DMS53 (cell line): Measurements from ENCODE around the gene LAMTOR1.
A peak's percentile ranks its signal among the peaks of the same experiment; 100 is the strongest.

ENCODE experiments used
- DNase-seq: peaks from one replicate; lab custom pipeline; 2025; lab: John Stamatoyannopoulos, UW

The LAMTOR1 gene

DNA sequence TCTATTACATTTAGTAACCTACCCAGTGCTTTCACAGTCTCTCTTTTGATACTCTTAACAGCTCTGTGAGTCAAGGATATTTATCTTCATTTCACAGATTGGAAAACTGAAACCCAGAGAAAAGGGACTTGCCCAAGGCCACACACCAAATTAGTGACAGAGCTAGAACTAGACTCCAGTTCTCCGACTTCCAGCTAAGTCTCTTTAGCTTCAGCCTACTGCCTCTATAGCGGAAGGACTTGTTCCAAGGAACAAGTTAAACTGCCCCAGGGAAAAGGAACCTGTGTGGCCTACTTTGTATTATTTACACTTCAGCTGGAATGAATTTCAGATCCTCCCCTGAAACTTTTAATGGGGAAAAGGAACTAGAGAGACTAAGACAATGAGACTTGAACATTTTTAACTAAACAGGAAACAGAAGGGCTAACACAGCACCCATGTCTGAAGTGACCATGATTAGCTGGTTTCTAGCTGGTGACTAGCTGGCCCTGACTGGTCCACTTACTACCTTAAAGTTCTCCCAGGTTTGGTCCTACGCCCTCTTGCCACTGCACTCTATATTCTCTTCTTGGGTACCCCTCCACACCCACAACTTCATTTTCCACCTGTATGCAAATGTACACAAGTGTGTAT, 21.2 kb downstream of the LAMTOR1 start:
- DNase-seq, result peak; percentile 71

DNA sequence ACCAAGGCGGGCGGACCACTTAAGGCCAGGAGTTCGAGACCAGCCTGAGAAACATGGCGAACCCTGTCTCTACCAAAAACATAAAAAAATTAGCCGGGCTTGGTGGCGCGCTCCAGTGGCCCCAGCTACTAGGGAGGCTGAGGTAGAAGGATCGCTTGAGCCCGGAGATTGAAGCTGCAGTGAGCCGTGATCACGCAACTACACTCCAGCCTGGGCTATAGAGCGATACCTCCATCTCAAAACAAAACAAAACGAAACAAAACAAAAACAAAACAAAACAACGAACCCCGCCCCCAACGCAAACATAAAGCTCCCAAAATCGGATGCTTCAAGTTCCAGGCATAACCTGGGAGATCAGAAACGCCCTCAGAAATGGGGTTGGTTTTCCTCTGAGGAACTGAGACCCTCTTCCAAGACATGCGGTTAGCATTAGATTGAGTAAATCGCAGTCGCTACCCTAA, 21.9 kb downstream of the LAMTOR1 start:
- peak; percentile 59 for DNase-seq

DNA sequence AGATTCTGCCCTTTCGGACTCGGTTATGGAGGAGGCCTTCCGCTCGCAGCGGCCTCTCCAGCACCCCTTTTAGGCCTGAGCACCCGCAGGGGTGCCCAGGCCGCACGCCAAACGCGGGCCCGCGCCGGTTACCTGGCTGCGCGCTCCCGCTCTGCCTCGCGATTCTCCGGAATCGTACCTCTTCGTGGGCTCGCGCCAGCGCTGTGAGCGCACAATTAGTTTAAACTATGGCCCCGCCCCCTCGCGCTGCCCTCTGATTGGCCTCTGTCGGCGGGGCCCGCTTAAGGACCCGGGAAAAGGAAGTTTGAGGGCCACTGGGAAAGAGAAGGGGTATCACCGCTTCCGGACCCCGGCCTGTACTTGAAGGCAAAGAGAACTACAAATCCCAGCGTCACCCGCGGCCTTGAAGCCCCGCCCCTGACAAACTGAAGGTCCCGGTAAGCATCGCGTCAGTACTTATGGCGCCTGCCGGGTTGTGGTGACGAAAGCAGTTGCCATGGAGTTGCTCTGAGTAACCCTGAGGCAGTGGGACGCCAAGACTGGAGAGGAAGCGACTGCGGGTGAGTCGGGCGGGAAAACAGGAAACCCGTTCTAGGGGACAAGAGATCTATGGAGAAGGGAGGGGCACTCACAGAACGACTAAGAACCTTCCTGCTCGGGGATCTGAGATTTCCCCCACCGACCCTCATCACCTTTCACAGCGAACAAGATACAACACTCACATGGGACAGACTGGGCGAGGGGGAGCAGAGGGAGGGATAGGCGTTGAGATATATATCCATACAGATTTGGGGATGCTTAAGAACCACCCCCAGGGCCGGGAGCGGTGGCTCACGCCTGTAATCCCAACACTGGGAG, 22.5 kb downstream of the LAMTOR1 start, which contains the start of the genes LRRC51 and NUMA1:
Gene LRRC51 (plus strand): TSS at position 525 of the 858 bp plus-strand sequence. CDS start 8,234 bp downstream, outside the sequence.
Gene NUMA1 (minus strand): TSS at position 217 of the 858 bp plus-strand sequence. CDS start 44,599 bp downstream, outside the sequence.
- DNase-seq, result peak; percentile 100

DNA sequence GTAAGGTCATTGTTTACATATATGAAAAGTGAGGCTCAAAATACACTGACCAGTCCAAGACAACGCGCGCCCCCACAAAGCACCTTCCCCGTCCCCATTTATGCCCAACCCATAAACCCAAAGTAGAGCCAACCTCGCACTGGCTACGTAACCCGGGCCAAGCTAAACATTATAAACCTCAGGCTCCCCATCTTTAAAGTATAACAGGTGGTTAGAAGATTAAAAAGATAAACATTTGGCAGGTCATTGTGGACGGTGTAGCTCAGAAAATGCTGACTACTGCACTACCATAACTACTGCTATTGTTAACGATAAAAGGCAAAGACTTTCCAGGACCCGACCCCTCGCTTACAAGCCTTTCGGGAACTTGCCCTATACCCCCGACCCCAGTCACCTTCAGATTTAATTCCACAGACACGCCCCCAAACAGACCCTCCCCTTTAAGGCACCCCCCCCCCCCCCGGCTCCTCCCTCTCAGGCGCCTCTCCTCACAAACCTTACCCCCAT, 23.2 kb downstream of the LAMTOR1 start:
- no peak for DNase-seq

DNA sequence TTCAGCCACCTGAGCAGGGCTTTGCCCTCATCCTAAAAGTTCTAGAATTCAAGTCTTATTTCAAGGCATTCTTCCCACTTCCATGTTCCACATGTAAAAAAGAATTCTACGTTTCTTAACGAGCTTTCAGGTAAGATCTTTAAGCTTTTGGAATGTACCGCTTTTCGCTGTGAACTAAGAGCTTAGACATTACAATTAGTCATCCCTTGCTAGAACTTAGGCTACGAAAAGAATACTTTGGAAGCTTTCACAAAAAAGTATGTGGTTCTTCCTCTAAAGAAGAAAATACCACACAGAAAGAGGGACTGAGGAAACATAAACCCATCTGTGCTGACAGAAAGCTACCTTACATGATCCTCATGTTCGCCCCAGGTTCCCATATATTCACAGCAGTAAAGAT, 24.6 kb downstream of the LAMTOR1 start:
- no peak for DNase-seq

DNA sequence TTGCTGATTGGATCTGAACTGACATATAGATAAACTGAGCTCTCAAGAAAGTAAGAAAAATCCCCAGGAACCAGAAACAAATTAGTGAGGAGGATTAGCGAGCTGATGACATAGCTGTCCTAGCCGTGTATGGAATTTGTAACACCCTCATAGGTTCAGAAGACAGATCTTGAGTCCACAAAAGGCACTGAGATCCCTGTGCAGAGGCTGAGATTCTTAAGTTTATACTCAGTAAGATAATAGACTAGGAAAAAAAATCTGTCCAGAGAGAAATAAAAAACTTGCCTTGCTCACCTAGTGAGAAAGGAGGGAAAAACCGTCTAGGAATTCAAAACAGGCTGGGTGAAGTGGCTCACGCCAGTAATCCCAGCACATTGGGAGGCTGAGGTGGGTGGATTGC, 27.3 kb downstream of the LAMTOR1 start:
- DNase-seq, result no peak

DNA sequence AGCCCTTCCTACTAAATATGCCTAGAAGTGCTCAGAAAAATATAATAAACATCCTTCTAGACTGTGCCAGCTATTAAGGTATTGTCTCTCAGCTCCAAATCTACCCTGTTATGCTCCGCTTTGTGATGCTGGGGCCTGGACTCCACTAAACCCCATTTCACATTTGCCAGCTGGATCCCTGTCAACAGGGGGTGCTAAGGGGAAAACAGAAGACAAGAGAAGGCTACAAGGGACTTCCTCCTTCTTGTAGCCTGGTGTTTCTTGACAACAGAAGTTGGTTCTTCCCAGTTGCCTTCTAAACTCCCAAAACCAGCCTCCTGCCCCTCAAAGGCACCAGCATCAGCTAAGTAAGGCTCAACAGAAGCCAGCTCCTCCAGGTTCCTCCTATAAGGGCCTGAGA, 28.0 kb downstream of the LAMTOR1 start:
- no peak for DNase-seq

DNA sequence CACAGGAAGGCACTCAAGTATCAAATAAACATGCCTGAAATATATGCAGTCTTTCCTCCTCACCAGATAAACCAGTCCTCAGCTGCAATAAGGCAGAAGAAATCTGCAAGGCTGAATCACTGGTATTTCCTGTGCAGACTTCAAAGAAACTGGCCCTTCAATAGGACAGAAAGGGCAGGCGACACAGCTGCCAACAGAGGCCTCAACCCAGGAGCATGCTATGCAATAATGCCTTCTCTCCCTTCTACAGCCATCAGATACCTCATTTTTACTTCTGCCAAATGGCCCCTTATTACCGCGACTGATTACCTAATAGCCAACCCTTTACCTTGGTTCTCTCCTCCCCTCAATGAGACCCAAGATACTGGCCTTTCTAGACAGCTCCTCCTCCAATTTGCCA, 30.7 kb downstream of the LAMTOR1 start:
- peak; percentile 77 for DNase-seq

DNA sequence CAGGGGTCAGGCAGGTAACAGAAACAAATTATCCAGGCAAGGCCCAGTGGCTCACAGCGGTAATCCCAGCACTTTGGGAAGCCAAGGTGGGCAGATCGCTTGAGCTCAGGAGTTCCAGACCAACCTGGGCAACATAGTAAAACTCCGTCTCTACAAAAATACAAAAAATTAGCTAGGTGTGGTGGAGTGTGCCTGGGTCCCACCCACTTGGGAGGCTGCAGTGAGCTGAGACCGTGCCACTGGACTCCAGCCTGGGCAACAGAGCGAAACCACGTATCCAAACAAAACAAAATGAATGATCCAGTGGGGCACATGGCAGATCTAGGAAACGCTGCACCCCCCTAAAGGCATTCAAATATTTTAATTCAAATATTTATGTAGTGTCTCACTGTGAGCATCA, 32.6 kb downstream of the LAMTOR1 start:
- no peak for DNase-seq

DNA sequence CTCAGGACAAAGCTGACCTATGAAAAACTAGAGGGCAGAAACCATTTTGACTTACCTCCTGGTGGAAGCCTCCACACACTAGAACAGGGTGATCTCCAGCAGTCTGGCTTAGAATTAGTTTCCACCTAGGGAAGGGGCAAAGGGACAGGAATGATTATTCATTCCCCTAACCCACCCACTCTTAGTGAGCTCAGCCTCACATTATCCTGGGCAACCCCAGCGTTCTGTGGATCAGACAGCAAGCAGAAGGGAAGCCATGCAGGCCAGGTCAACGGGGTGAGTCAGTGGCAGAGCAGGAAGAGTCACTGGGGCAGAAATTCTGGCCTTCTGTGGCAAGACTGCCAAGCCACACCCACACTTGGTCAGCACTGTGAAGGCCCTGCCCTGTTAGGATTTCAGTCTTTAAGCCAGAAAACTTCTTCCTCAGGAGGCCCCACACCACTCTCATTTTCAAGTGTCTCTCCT, 33.3 kb downstream of the LAMTOR1 start:
- peak; percentile 87 for DNase-seq

DNA sequence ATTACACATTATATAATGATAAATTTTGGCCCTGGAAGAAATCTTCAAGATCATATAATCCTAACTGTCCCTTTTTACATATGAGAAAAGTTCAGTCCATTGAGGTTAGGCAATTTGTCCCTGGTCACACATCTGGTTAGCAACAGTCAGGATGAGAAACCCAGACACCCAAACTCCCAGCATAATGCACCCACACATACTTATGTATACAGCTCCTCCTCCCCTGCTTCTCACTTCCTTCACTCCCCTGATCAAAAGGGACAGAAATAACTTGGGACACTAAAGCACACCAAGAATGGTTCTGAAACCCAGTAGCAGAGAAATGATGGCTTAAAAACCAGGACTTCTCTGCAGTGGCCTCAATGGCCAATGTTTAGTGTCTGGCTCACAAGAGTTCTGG, 33.9 kb downstream of the LAMTOR1 start:
- DNase-seq, result no peak

DNA sequence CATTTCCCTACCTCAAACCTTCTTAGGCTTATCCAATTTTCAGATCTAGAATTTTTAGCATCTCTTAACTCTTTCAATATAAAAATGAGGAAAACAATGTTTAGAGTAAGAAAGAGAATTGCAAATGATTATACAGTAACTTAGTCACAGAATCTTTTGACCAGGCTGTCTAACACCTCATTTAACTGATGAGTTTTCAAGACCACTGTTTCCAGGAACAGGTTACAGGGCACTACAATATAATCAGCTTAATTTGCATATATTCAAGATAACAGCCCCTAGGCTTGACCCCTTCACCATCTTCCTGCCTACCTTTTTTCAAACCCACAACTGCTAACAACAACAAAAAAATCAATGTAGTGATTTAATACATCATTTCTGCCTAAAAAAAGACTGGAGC, 35.4 kb downstream of the LAMTOR1 start:
- DNase-seq, result no peak

DNA sequence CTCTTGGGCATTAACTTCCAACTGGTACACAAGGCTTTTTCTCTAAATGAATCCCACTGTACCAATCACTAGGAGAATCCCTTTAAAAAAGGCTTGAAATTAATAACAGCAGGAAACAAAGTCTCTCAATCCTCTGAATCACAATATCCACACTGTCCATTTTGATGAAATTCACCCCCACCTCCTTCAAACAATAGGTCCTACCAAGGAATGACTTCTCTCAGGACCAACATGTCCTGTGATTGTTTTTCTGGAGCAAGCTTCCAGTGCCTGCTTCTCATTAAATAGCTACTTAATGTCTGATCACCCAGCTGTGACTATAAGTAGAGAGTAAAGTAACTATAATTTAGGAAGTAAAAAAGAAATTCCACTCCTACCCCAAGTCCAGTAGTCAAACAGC, 35.8 kb downstream of the LAMTOR1 start:
- DNase-seq, result no peak

DNA sequence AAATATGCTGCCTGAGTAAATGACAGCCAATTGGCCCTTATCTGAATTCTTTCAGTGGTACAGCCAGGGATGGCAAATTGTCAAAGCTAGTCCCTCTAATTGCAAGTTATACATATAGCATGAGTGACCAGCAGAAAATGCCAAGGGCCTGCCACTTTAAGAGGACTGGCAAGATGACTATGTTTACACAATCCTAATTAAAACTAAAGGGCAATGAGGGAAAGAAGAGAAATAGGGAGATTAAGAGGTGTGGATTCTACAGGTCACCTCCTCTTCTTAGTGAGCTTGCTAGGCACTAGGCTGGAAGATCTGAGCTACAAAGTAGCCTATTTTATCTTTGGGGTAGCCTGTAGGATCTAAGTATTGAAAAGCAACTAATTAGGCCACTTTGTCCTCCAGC, 36.2 kb downstream of the LAMTOR1 start:
- DNase-seq, result no peak

DNA sequence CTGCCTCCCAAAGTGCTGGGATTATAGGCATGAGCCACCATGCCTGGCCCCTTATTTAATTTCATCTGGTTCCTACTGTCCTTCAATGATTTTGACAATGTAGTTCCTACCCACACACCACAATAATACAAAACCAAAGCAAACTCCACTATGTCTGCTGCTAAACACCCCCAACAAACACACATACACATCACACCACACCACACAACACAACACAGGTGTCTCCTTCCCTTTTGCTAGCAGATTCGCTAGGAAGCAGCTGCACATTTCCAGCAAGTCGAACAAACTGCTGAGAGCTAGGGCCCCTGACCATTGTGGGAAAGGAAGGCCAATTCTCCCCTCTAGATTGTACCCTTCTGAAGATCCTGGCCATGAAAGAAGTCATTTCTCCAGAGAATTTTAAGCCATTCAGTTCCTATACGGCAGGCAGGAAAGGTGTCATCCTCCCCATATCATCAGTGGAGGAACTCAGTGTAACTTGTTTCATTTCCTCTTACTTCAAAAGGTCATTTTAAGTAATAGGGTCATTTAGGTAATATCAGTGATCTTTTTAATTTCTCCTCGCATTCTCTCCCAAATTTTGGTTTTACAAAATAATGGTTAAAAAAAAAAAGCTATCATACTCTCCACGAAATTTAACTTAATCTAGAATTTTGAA, 41.2 kb downstream of the LAMTOR1 start:
- DNase-seq, result no peak

DNA sequence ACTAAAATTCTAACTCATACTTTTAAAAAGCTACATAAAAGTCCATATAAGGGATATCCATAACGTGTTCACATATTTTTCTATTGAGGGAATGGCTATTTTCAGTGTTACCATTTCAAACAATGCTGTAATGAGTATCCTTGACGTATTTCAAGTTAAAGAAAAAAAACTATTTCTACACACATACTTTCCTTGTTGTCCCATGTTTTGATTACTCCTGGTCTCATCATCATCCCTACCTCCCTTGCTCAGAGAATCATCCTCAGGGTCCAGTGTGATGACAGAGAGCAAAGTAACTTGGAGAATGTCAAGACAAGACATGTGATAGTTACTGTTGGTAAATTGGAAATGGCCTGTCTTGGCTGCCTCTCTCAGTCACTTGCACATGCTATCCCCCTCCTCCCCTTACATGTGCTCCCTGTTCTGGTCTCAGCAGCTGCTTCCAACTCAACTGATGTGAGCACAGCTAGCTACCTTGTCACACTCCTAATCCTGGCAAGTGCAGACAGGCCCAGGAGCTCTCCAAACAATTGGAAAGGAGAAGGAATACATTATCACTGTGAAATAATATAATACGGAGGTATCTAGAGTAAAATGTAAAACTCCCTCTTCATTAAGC, 44.6 kb downstream of the LAMTOR1 start:
- no peak for DNase-seq

DNA sequence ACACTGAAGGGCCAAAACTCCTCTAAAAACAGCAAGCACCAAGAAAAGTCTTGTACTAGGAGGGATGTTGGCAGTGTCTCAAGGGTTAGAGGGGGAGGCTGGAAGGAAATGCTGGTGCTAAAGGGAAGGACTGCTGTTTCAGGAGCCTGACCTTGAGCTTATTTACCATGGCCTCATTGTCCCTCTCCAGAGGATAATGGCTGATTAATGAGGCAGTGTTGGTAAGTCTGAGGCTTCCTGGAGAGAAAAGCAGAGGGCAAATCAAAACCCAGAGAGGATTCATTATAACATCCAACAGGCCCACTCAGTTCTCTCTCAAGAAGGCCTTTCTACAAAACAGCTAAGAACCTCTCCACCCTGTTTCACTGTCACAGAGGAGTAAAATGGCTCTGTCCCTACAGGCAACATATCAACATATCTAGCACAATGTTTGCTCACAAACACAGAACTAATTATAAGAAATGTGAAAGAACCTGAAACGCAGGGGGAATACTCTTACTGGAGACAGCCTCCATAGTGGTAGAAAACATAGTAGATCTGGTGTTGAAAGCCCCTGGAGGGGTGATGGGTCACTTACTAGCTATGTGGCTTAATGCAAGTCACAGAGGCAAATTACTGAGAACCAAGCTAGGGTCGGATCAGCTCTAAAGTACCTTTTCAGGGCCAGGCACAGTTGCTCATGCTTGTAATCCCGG, 54.2 kb downstream of the LAMTOR1 start:
- no peak for DNase-seq
